HG03342 (cell line): Measurements from ENCODE around the gene ANGPTL8.

Experiments used
- ATAC-seq: cut with Tn5 transposase; IDR thresholded peaks from one replicate; pipeline ENCODE4 v1.9.1; 2021; ENCODE audit warnings: mild to moderate bottlenecking, moderate library complexity; ENCODE audit not compliant: unreplicated experiment

The ANGPTL8 gene

DNA sequence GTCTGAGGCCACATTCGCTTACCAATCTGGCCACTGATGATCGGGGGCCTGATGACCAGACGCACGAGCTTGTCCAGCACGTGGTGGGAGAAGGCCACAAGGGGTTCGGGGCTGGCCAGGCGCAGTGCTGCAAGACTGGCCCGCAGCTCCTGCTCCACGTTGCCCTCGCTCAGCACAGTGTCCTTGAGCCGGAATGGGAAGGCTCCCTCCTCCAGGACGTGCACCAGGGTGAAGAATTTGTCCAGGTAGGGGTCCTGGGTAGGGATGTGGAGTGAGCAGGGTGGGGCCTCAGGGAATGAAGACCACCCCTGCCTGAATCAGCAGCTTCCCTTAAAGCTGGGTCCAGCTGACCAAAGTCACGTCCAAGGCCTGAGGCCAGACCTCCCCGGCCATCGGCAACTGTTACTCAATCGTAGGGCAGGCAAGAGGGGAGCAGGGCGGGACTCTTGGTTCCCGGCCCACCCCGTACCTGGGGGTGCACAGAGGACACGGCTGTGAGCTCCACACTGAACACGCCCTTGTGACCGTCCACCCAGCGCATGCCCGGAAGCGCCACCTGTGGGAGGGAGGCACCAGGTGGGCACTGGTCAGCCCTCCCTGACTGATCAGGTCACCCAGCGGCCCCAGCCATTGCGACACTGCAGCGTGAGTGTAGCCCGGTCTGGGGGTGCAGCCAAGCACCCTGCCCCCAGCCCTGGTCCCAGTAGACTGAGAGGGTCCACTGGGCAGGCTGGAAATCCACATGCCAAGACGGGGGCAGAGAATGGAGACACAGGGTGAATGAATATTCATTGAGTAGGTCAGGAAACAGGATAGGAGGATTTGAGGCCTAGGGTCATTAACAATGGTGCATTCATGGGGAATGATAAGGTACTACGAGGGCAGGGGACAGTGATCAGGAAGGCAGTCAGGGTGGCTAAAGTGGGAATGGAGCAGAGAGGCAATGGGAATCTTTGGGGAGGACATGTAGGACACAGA is 2.8 kb upstream of the ANGPTL8 start:
- ATAC-seq: no peak

DNA sequence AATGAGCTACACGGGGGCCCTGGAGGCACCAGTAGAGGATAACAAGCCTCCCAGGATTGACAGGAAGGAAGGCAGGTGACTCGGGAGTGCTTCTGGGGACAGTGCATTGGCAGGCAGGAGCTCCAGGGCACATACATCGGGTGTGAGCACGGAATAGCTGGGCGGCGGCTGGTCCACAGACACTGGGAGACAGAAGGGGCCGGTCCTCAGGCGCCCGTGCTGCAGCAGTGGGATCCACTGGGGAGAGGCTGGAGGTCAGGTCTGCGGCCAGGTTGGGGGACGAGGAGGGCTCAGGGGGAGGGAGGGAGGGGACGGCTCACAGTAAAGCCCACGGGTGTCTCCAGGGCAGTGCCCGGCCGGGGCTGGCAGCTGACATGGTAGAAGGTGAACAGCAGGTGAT is 2.1 kb upstream of the ANGPTL8 start:
- no peak for ATAC-seq

DNA sequence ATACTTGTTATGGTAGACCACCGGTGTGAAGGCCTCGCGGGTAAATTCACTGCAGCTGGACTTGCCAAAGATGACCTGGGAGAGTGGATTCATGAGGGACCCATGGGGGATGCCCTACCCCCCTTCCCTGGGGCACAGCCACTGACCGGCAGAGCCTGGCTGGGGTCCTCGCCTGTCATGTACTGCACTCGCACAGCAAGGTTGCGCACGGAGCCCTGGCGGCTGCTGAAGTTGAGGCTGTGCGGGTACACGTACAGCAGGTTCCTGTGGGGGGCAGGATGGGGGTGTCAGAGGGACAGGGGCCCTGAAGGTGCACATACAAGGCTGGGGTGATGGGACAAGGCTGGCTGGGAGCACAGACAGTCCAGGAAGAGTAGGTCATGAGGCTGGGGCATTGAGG is 1.4 kb upstream of the ANGPTL8 start:
- ATAC-seq: no peak

DNA sequence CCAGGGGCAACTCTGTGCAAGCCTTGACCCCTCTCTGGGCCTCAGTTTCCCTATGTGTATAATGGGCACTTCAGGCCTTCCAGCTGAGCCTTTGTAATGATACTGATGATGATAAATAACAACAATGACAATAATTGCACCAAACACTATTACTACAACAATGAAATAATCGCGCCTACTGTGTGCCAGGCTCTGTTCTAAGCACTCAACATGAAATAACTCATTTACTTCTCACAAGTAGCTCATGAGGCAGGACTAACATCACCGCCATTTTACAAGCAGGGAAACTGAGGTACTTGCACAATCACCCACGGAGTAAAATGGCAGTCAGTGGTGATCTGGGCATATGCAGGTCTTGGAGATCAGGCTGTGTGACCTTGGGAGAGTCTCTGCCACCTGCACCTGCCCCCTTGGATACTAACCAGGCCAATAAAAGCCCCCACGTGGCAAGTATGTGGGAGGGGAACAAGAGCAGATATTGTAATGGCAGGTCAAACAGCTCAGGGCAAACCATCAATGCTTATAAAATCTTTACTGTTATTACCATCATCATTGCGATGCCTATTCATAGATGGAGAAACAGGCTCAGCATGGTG is 540 bp upstream of the ANGPTL8 start:
- no peak for ATAC-seq

DNA sequence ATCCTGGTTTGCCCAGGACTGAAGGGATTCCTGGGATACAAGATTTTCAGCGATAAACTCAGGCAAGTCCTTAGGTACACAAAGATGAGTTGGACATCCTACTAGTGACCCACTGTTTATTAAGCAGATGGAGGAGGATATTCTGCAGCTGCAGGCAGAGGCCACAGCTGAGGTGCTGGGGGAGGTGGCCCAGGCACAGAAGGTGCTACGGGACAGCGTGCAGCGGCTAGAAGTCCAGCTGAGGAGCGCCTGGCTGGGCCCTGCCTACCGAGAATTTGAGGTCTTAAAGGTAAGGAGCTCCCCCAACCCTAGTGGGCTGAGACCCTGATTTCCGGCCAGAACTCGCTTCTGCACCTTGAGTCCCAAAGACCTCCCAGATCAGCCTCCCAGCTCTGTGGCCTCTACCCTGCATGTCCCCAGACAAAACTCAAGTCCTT is 607 bp downstream of the ANGPTL8 start:
- no peak for ATAC-seq

DNA sequence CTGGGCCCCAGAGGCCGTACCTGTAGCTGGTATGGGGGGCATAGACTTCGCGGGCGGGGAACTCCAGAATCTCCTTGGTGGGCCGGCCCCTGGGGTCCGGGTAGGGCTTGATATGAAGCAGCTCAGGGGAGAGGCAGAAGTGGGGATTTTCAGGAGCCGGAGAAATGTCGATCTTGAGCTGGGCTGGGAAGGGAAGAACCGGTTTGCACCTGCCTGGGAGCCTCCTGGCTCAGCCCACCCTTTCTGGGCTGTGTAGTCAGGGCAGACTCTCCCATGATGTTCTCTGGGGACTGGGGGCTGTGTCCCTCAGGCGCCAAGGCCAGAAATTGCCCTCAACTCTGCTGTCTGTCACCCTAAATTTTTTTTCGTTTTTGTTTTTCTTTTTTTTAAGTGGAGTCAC is 2.6 kb downstream of the ANGPTL8 start:
- no peak for ATAC-seq

DNA sequence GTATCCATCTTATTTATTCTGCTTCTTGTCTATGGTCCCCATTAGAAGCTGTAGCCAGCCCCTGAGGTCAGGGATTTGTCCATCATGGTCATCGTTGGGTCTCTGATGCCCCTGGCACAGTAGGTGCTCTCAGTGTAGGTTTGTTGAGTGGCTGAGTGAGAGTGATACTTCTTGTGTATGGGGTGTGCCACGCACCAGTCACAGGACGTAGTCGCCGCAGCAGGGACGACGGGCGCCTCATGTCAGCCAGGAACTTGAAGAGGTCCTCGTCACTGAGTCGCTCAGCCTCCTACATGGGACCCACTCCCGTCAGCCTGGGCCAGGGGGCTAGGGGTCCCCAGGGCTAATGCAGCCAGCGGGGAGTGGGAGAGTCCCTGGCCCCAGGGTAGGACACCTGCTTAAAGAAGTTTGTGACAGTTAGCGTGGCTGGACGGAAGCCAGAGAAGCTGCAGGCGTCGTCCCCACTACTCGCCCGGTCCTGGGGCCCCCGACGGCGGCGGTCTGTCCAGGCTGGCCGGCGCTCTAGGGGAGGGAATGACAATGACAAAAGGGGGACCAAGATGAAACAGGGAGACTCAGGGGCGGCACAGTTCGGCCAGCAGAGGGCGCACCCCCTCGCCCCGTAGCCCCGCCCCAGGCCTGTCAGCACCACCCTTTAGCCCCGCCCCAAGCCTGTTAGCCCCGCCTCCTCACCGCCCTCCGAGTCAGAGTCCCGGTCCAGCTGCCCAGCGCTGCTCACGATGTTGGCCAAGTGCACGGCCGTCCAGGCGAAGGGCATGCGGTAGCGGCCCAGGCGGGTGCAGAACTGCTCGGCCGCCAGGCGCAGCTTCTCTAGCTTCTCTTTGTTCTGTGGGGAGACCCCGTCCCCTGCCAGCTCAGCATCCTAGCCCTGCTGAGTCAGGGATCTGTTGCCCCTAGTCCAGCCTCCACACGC is 3.7 kb downstream of the ANGPTL8 start:
- peak; percentile 62 for ATAC-seq

DNA sequence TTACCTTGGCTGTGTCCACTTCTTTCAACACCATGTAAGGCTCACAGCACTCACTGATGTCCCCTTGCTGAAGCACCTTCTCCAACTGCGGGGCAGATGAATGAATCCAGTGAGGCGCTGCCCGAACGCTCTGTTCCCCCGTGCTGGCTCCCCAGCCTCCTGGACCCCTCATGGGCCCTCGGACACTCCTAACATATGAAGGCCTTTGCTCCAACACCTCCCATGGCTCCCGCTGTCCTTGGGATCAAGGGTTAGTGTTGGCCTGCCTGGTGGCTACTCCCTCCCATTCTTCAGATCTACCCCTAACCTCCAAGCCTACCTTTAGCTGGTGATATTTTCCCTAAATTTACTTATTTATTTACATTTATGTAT is 4.4 kb downstream of the ANGPTL8 start:
- no peak for ATAC-seq

DNA sequence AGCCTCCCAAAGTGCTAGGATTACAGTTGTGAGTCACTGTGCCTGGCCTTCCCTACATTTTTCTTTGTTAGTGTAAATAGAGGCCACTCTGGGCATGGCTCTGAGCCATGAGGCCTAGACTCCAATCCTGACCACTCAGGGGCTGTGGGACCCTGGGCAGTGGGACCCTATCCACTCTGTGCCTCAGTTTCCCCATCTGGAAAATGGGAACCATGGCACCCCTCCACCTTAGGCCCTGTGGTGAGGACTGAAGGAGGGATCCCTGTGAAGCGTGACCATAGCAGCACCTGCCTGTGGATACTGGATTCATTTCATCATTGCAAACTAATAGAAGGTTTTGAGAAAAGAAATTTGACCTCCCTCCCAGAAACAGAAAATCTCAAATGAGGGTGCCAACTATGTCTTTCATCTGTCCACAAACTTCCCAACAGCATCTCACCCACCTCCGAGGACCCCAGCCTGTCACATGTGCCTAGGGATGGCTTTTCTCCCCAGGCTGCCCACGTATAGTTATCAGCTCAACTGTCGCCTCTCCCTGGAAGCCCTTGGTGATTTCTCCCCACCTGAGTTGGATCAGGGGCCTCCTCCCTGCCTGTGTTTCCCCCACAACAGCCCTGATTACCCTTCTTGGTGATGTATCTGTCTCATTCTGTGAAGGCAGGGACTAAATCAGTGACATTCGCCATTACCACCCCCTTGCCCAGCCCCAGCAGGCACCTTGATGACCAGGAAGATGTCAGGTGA is 5.6 kb downstream of the ANGPTL8 start:
- ATAC-seq: no peak

DNA sequence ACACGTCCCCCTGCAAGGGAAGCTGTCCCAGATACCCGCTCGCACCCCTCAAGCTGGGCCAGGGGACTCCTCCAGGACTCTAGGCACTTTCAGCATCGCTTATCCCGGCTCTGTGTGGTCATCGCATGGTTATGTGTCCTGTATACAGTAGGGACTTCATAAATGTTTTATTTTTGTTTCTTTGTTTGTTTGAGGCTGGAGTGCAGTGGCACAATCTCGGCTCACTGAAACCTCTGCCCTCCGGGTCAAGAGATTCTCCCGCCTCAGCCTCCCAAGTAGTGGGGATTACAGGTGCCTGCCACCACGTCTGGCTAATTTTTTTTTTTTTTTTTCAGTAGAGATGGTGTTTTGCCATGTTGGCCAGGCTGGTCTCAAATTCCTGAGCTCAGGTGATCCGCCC is 7.5 kb downstream of the ANGPTL8 start:
- no peak for ATAC-seq

DNA sequence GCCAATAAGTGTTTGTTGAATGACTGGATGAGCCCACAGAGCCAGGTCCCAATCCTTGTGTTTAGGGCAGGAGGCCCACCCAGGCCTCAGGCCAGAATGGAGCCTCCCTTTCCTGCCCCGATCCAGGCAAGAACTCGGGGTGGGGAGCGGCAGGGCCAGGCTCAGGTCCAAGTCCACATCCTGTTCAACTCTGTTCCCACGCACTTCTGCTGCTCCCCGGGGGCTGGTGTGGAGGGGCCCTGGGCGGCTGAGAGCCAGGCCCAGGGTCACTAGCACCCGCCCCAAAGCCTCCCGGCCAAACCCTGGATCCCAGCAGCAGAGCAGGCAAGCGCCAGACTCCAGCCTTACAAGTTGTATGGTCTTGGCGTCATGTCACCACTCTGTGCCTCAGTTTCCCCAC is 8.0 kb downstream of the ANGPTL8 start:
- ATAC-seq: no peak

DNA sequence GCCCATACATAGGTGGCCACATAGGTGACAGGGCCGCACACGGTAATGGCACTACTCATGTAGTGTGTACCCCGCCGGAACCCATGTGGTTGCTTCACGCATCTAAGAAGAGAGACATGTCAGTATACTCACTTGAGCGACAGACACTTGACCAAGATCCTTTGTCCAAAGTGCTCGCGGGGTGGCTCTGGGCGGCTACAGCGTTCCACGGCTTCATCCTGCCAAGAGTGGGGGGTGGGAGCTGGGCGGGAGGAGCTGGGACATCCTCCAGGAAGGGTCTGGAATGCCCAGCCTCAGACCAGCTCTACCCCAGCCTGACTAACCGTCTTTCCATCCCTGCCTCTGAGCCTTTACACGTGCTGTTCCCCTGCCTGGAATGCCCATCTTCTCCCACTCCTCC is 8.5 kb downstream of the ANGPTL8 start:
- no peak for ATAC-seq

DNA sequence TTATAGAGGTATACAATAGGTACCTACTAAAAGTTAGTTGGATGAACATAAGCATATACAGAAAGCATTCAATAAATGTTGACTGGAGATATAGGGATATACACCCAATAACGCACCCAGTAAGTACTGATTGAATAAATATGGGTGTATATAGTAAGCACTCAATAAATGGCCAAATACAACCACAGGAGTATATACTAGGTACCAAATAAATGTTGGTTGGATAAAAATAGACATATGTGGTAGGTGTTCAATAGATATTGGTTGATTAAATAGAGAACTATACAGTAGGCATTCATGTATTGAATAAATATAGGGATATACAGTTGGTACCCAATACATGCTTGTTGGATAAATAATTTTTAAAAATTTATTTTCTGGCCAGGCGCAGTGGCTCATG is 9.4 kb downstream of the ANGPTL8 start:
- ATAC-seq: no peak

DNA sequence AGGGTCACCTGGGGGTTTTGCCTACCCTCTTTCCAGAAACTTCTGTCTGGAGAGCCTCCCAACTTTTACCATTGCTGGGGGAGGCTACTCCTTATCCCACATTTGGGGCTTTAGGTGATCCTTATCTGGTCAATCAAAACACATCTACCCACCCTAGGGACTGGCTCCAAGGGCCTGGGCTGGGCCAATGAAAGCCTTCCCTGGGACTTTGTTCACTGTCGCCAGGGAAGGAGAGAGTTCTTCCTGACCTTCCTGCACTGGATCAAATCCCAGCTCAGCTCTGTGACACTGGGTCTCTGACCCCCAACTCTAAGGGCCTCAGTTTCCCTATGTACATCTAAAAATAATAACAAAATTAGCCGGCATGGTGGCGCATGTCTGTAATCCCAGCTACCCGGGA is 11.8 kb downstream of the ANGPTL8 start:
- ATAC-seq: no peak

DNA sequence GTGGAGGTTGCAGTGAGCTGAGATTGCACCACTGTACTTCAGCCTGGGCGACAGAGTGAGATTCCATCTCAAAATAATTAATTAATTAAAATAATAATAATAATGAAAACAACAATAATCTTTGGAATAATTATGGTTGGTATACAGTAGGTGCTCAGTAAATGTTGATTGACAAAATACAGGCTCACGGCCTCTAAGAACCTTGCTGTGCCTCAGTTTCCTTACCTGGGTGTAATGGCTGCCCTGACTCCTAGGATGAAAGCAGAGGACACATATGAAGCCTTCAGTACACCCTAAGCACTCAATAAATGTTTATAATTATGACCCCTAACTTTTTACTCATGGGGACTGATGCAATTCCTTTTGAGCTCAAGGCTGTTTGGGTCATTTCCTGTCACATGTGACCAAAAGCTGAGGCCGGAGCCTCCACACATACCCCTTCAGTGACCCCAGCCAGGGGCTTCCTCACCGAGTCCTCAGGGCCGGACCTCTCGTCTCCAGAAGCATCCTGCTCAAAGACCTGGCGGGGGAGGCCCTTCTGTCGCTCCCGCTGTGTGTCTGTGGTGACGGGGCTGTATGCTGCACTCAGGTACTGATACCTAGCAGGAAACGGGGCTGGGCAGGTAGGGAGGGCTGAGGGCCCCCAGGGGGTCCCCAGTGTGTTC is 12.4 kb downstream of the ANGPTL8 start:
- ATAC-seq: no peak

DNA sequence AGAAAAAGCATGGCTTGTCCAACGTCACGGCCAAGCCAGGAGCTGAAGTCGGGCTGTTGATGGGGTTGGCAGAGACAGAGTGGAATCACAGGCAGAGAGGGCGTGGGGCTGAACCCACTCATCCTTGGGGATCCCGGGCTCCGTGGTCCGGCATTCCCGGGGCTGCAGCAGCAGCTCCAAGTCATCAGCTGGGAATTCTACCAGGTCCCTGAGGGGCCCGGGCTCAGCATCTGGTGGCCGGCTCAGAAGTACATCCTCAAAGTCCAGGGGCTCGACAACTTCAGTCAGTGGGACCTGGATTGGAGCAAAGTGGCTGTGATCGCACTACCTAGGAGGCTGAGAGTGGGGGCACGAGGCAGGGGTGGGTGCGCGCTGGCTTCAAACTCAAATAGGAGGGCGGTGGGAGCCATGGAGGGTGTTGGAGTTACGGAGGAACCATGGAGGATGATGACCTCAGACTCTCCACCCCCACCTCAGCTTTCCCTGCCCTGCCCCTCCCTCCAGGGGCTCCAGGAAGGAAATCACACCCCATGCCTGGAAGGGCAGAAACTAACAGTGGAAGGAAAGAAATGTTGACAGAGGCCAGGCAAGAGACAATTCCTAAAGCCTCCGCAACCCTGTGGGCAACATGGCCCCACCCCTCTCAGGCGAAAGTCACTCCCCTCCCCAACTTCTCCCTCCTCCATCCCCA is 13.4 kb downstream of the ANGPTL8 start:
- ATAC-seq: no peak

DNA sequence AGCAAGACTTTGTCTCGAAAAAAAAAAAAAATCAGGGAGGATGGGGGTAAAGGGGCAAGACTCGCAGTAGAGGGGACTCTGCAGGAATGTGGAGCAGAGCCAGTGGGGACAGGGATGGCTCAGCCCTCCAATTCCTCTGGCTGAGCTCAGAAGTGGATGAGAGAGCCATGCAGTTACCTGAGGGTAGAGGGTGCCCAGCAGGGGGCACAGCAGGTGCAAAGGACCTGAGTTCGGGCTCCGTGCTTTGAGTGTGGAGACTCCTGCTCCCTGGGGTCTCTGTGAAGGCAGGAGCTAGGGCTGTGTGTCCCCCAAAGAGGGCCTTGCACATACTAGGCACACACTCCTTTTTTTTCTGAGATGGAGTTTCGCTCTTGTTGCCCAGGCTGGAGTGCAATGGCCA is 15.2 kb downstream of the ANGPTL8 start:
- ATAC-seq: no peak

DNA sequence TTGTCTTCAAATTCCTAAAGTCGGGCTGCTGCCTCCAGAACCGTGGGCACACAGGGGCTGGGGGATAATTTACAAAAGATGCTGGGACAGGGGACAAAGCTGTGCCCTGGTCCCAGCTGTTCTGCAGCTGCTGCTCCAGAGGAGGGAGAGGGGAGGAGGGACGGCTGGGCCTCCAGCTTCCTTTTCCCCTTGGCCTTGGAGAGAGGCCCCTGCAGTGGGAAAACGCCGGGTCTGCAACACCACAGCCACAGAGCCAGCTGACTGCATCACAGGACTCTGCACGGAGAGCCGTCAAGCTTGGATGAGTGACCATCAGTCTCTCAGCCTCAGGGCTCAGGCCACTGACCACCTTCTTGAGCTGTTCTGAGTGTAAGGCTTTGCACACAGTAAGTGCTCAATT is 16.8 kb downstream of the ANGPTL8 start:
- no peak for ATAC-seq

DNA sequence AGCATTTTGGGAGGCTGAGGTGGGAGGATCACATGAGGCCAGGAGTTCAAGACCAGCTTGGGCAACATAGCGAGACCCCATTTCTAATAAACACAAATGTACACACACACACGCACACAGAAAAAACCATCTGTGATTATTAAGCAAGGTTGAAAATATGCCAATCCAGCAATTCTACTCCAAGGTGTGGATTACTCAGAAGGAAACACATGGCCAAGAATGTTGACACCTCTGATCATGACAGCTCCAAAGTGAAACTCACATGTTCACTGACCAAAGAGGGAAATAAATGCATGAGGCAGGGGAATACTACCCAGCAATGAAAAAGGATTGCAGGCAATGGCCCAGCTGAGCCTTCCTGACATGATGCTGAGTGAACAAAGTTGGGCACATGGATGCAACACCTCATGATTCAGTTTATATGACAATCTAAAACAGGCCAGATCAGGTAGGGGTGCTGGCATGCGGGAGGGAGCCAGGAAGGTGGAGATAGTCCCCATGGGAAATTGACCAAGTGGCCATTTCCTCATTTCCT is 18.5 kb downstream of the ANGPTL8 start:
- ATAC-seq: no peak
